Neural cell (in vitro differentiated cells): ENCODE measurements around the gene CDRT4.

Experiments used
- CTCF ChIP-seq: fragments of 450-650 bp; IDR thresholded peaks from 2 replicates; pipeline ENCODE4 v1.5.1; 2014; ENCODE audit warnings: antibody characterized with exemption, mild to moderate bottlenecking, moderate library complexity; ENCODE audit not compliant: poor library complexity, severe bottlenecking
- EP300 ChIP-seq: fragments of 450-650 bp; conservative IDR thresholded peaks from 2 replicates; pipeline ENCODE4 v1.6.1; 2014; ENCODE audit warnings: antibody characterized with exemption, mild to moderate bottlenecking, moderate library complexity; ENCODE audit not compliant: poor library complexity, severe bottlenecking
- EZH2 ChIP-seq: fragments of 200-600, 300-800 bp; shearing (Covaris generic), sonication (generic); IDR thresholded peaks from 2 replicates; pipeline ENCODE4 v1.6.1; 2014; ENCODE audit warnings: antibody characterized with exemption, low read length, borderline replicate concordance, mild to moderate bottlenecking; ENCODE audit not compliant: insufficient read depth, poor library complexity, severe bottlenecking
- RAD21 ChIP-seq: fragments of 450-650 bp; conservative IDR thresholded peaks from 2 replicates; pipeline ENCODE4 v1.6.1; 2014; ENCODE audit warnings: antibody characterized with exemption, mild to moderate bottlenecking, moderate library complexity
- TAF1 ChIP-seq: IDR thresholded peaks from 2 replicates; pipeline ENCODE4 v1.6.1; 2012; ENCODE audit warnings: low read depth

GRCh38 chr17:15408803-15409202 is 58.6 kb downstream of the CDRT4 start:
- TF ChIP-seq CTCF (no peak), EZH2 (no peak), TAF1 (no peak), RAD21 (no peak), EP300 (no peak)
